Fibroblast of the aortic adventitia (primary cell): Measurements from ENCODE around the gene ACD. TPM values are rescaled to one million over a fixed set of nuclear protein-coding genes. Genes with fewer than 3 reads are reported as not detected.
A peak's percentile ranks its signal among the peaks of the same experiment; 100 is the strongest.

Source experiments
- DNase-seq: peaks from one replicate; pipeline ENCODE4 v3.0.0-alpha.2; 2010; ENCODE audit warnings: low read depth
- H3K4me3 ChIP-seq: 2 replicates; pipeline ENCODE4 v1.5.1; 2011; ENCODE audit warnings: low read depth, mild to moderate bottlenecking, control low read depth, low read length, moderate library complexity
- CTCF ChIP-seq: IDR thresholded peaks from 2 replicates; pipeline ENCODE4 v1.5.1; 2011; ENCODE audit warnings: mild to moderate bottlenecking, low read length, control low read depth, inconsistent platforms; ENCODE audit not compliant: insufficient read depth
- total RNA-seq: library from RNA; depleted of rRNA; stranded (reverse); fragments of >200 nt; gene quantifications from 2 replicates; pipeline ENCODE4 v1.2.3, GENCODE V29; 2012; ENCODE audit warnings: low replicate concordance

ACD gene
- total RNA-seq, 1 donor, result 23.1 TPM

- no peak for DNase-seq
- TF ChIP-seq CTCF, result no peak
- peak overlapping the region; percentile 76 for H3K4me3 ChIP-seq
These were observed 6.0 kb upstream of the ACD start for GRCh38 chr16:67666032-67666551.

- H3K4me3 ChIP-seq, result peak overlapping the region; percentile 76
- DNase-seq, result no peak
- no peak for TF ChIP-seq CTCF
These were observed 5.5 kb upstream of the ACD start for GRCh38 chr16:67665598-67665997.

GRCh38 chr16:67664871-67665270 lies 4.8 kb upstream of the ACD start:
- H3K4me3 ChIP-seq, result no peak overlapping the region
- no peak for DNase-seq
- TF ChIP-seq CTCF, result no peak

- DNase-seq, result no peak
- H3K4me3 ChIP-seq, result no peak overlapping the region
- TF ChIP-seq CTCF, result no peak
These were observed 4.2 kb upstream of the ACD start for GRCh38 chr16:67664258-67664657.

- H3K4me3 ChIP-seq, result no peak overlapping the region
- DNase-seq, result no peak
- no peak for TF ChIP-seq CTCF
These were observed 3.8 kb upstream of the ACD start for GRCh38 chr16:67663877-67664222.

- no peak overlapping the region for H3K4me3 ChIP-seq
- no peak for DNase-seq
- peak; percentile 3 for TF ChIP-seq CTCF
These were observed 3.3 kb upstream of the ACD start for GRCh38 chr16:67663151-67663876.

GRCh38 chr16:67662653-67663010 lies 2.6 kb upstream of the ACD start:
- TF ChIP-seq CTCF, result no peak
- H3K4me3 ChIP-seq, result no peak overlapping the region
- no peak for DNase-seq
